Aortic smooth muscle cell (primary cell): ENCODE measurements around the gene RASL11B. TPM values are rescaled to one million over a fixed set of nuclear protein-coding genes. Genes with fewer than 3 reads are reported as not detected.

Source experiments
- total RNA-seq: library from RNA; depleted of rRNA; stranded (reverse); fragments of >200 nt; gene quantifications from 2 replicates; pipeline ENCODE4 v1.2.3, GENCODE V29; 2014

RASL11B gene
- total RNA-seq, result 0.06 TPM in 1 of 2 replicates, not detected in the other

GRCh38 chr4:52861879-52862616 lies at the start of gene RASL11B:
TSS of gene RASL11B (plus strand) at chr4:52862317. CDS start at chr4:52862508, 191 bp downstream.

Other genes with a start within 250 kb of the RASL11B start
- gene USP46, start 203.0 kb upstream of the RASL11B start, total RNA-seq, result 11.6 and 12.9 TPM in 2 replicates
- not detected in 2 replicates for gene ERVMER34-1, start 110.9 kb upstream of the RASL11B start, total RNA-seq